ENCODE data around the gene CTSL.

The CTSL gene

GRCh38 chr9:87702921-87703320 is 23.0 kb upstream of the CTSL start:
- H3K4me3 ChIP-seq (IDR thresholded peaks at IDR 0.05; ENCODE audit: insufficient read depth, low read depth, low read length) = no peak overlapping the region
- H3K4me1 ChIP-seq (ENCODE audit: low read depth, poor library complexity, severe bottlenecking) = peaks cover 46% of the 10 kb centered on the region
- H3K27me3 ChIP-seq (ENCODE audit: insufficient read depth, low read depth) = no peaks in the 10 kb centered on the region
- H3K9ac ChIP-seq = no peak overlapping the region
- H2AFZ ChIP-seq (ENCODE audit: low read depth) = no peak overlapping the region
- no peaks in the 10 kb centered on the region for H4K20me1 ChIP-seq (ENCODE audit: insufficient read depth)
- H3K79me2 ChIP-seq (ENCODE audit: insufficient read depth, low read depth) = no peaks in the 10 kb centered on the region
- peak overlapping the region; percentile 64 for H3K4me2 ChIP-seq
- H3K27ac ChIP-seq = no peak overlapping the region
- TF ChIP-seq CTCF (conservative IDR thresholded peaks at IDR 0.05; ENCODE audit: low read depth, low read length) = no peak
- H3K36me3 ChIP-seq (ENCODE audit: insufficient read depth) = no peaks in the 10 kb centered on the region

- H3K27ac ChIP-seq = no peak overlapping the region; the same call in 1 of the 2 replicates
- H3K4me3 ChIP-seq (IDR thresholded peaks at IDR 0.05; ENCODE audit: insufficient read depth, low read depth, low read length) = no peak overlapping the region
- H3K4me1 ChIP-seq (ENCODE audit: low read depth, poor library complexity, severe bottlenecking) = peaks cover 46% of the 10 kb centered on the region
- no peak overlapping the region for H2AFZ ChIP-seq (ENCODE audit: low read depth)
- H3K79me2 ChIP-seq (ENCODE audit: insufficient read depth, low read depth) = no peaks in the 10 kb centered on the region
- H4K20me1 ChIP-seq (ENCODE audit: insufficient read depth) = no peaks in the 10 kb centered on the region
- TF ChIP-seq CTCF (conservative IDR thresholded peaks at IDR 0.05; ENCODE audit: low read depth, low read length) = no peak
- no peak overlapping the region for H3K4me2 ChIP-seq
- H3K27me3 ChIP-seq (ENCODE audit: insufficient read depth, low read depth) = no peaks in the 10 kb centered on the region
- no peak overlapping the region for H3K9ac ChIP-seq
- H3K36me3 ChIP-seq (ENCODE audit: insufficient read depth) = no peaks in the 10 kb centered on the region
Measured at GRCh38 chr9:87703636-87704276, 22.2 kb upstream of the CTSL start.

- H3K27me3 ChIP-seq (ENCODE audit: insufficient read depth, low read depth) = no peaks in the 10 kb centered on the region
- H3K27ac ChIP-seq = no peak overlapping the region; the same call in 1 of the 2 replicates
- TF ChIP-seq CTCF (conservative IDR thresholded peaks at IDR 0.05; ENCODE audit: low read depth, low read length) = no peak
- no peak overlapping the region for H2AFZ ChIP-seq (ENCODE audit: low read depth)
- no peaks in the 10 kb centered on the region for H3K36me3 ChIP-seq (ENCODE audit: insufficient read depth)
- H3K79me2 ChIP-seq (ENCODE audit: insufficient read depth, low read depth) = no peaks in the 10 kb centered on the region
- H4K20me1 ChIP-seq (ENCODE audit: insufficient read depth) = no peaks in the 10 kb centered on the region
- peaks cover 46% of the 10 kb centered on the region for H3K4me1 ChIP-seq (ENCODE audit: low read depth, poor library complexity, severe bottlenecking)
- H3K4me3 ChIP-seq (IDR thresholded peaks at IDR 0.05; ENCODE audit: insufficient read depth, low read depth, low read length) = no peak overlapping the region
- no peak overlapping the region for H3K9ac ChIP-seq
- H3K4me2 ChIP-seq = no peak overlapping the region
Measured at GRCh38 chr9:87704342-87704741, 21.6 kb upstream of the CTSL start.

- Histone ChIP-seq H2AFZ (ENCODE audit: low read depth) (no peak overlapping the region), H3K36me3 (ENCODE audit: insufficient read depth) (no peaks in the 10 kb centered on the region), H3K27me3 (ENCODE audit: insufficient read depth, low read depth) (no peaks in the 10 kb centered on the region), H3K79me2 (ENCODE audit: insufficient read depth, low read depth) (no peaks in the 10 kb centered on the region), H3K9ac (no peak overlapping the region), H3K27ac (no peak overlapping the region), H3K4me3 (IDR thresholded peaks at IDR 0.05; ENCODE audit: insufficient read depth, low read depth, low read length) (no peak overlapping the region), H3K4me2 (no peak overlapping the region), H4K20me1 (ENCODE audit: insufficient read depth) (no peaks in the 10 kb centered on the region), H3K4me1 (ENCODE audit: low read depth, poor library complexity, severe bottlenecking) (peaks cover 36% of the 10 kb centered on the region)
- TF ChIP-seq CTCF (conservative IDR thresholded peaks at IDR 0.05; ENCODE audit: low read depth, low read length) = no peak
Measured at GRCh38 chr9:87706066-87706739, 19.7 kb upstream of the CTSL start.

Data from KMS-11 (cell line).